Naive thymus-derived CD4-positive, alpha-beta T cell (primary cell): Measurements from ENCODE around the gene FBN1. TPM values are rescaled to one million over a fixed set of nuclear protein-coding genes. Genes with fewer than 3 reads are reported as not detected.
A peak's percentile ranks its signal among the peaks of the same experiment; 100 is the strongest.

Source experiments
- ATAC-seq: fragments of 150-1000 bp; cut with Tn5 transposase; 2 replicates; pipeline ENCODE4 v1.10.0; 2021; ENCODE audit warnings: mild to moderate bottlenecking, moderate library complexity
- CTCF ChIA-PET: fragments of 350-600 bp; sonication (Branson Sonifier 250); formaldehyde crosslinking; loops from one replicate; lab custom pipeline; 2021; ENCODE audit warnings: antibody characterized with exemption; lab: Charles Lee
- POLR2A ChIA-PET: fragments of 350-600 bp; sonication (Branson Sonifier 250); formaldehyde crosslinking; loops from one replicate; lab custom pipeline; 2021; ENCODE audit warnings: antibody characterized with exemption, inconsistent platforms; lab: Charles Lee
- DNase-seq, 9 donors: peaks; one replicate each; pipeline versions ENCODE4 v3.0.0 to v3.0.0-alpha.2; 2020 to 2022; ENCODE audit warnings: mixed read lengths in 1 of 9
- H3K27ac ChIP-seq: one replicate; pipeline ENCODE4 v1.7.0; 2013; ENCODE audit warnings: mild to moderate bottlenecking, low read depth, low read length, moderate library complexity
- H3K27me3 ChIP-seq, 2 donors: one replicate each; pipeline ENCODE4 v1.7.0; 2013; ENCODE audit warnings: low read length in 2 of 2, mild to moderate bottlenecking in 2 of 2, moderate library complexity in 2 of 2; ENCODE audit not compliant: control insufficient read depth in 2 of 2, insufficient read depth in 2 of 2
- H3K36me3 ChIP-seq, 3 experiments: 1 replicate in 2 of 3; 2 replicates in 1 of 3; pipeline ENCODE4 v1.7.0; 2013; ENCODE audit warnings: low read length in 3 of 3, mild to moderate bottlenecking in 3 of 3, moderate library complexity in 1 of 3; ENCODE audit not compliant: insufficient read depth in 3 of 3, control insufficient read depth in 2 of 3
- H3K4me1 ChIP-seq, 2 donors: one replicate each; pipeline ENCODE4 v1.7.0; 2013; ENCODE audit warnings: low read length in 2 of 2, mild to moderate bottlenecking in 2 of 2, moderate library complexity in 1 of 2; ENCODE audit not compliant: control insufficient read depth in 2 of 2, insufficient read depth in 2 of 2
- H3K4me3 ChIP-seq: 2 replicates; pipeline ENCODE4 v1.7.0; 2013; ENCODE audit warnings: mild to moderate bottlenecking, low read length
- H3K9me3 ChIP-seq, 3 experiments: 1 replicate in 2 of 3; 2 replicates in 1 of 3; pipeline ENCODE4 v1.7.0; 2013; ENCODE audit warnings: low read length in 3 of 3; ENCODE audit not compliant: control insufficient read depth in 2 of 3
- H3K27ac Mint-ChIP-seq, 9 donors: one replicate each; pipeline ENCODE4 v1.8.0; 2020 to 2022; ENCODE audit warnings: mixed read lengths in 9 of 9, mild to moderate bottlenecking in 8 of 9, moderate library complexity in 5 of 9, inconsistent platforms in 2 of 9
- H3K27me3 Mint-ChIP-seq, 5 donors: one replicate each; pipeline ENCODE4 v1.8.0; 2021 to 2022; ENCODE audit warnings: mixed read lengths in 5 of 5, mild to moderate bottlenecking in 1 of 5
- H3K36me3 Mint-ChIP-seq, 5 donors: one replicate each; pipeline ENCODE4 v1.8.0; 2020 to 2022; ENCODE audit warnings: mixed read lengths in 5 of 5, mild to moderate bottlenecking in 3 of 5, inconsistent platforms in 1 of 5
- H3K4me1 Mint-ChIP-seq, 7 donors: one replicate each; pipeline ENCODE4 v1.8.0; 2020 to 2022; ENCODE audit warnings: mixed read lengths in 7 of 7, mild to moderate bottlenecking in 3 of 7, inconsistent platforms in 1 of 7
- H3K4me3 Mint-ChIP-seq, 10 donors: one replicate each; pipeline ENCODE4 v1.8.0; 2020 to 2022; ENCODE audit warnings: mild to moderate bottlenecking in 10 of 10, mixed read lengths in 10 of 10, moderate library complexity in 6 of 10, inconsistent platforms in 2 of 10
- H3K9me3 Mint-ChIP-seq, 11 donors: one replicate each; pipeline ENCODE4 v1.8.0; 2020 to 2022; ENCODE audit warnings: mixed read lengths in 11 of 11, mild to moderate bottlenecking in 4 of 11, inconsistent platforms in 1 of 11, moderate library complexity in 1 of 11
- intact Hi-C, 2 donors: fragments of 100-400 bp; cut with micrococcal nuclease; formaldehyde crosslinking; loops; one replicate each; pipeline ENCODE4 v1.15.1; 2023
- polyA plus RNA-seq, 2 donors: library from polyadenylated mRNA; unstranded; fragments of 300-500 nt; fragmentation: Illumina TruSeq; gene quantifications; one replicate each; pipeline ENCODE4 v1.2.3, GENCODE V29; 2021
- total RNA-seq, 6 experiments: library from RNA in 5 of 6; stranded (reverse) in 5 of 6; gene quantifications; 1 replicate in 5 of 6; 2 replicates in 1 of 6; pipeline ENCODE4 v1.2.3 and lab custom pipeline; 2021 to 2026

Gene FBN1
- total and polyA plus RNA-seq, 7 experiments from 2014 or later, result 0.03 to 1.3 (median 0.61) TPM; not detected in 1

DNA sequence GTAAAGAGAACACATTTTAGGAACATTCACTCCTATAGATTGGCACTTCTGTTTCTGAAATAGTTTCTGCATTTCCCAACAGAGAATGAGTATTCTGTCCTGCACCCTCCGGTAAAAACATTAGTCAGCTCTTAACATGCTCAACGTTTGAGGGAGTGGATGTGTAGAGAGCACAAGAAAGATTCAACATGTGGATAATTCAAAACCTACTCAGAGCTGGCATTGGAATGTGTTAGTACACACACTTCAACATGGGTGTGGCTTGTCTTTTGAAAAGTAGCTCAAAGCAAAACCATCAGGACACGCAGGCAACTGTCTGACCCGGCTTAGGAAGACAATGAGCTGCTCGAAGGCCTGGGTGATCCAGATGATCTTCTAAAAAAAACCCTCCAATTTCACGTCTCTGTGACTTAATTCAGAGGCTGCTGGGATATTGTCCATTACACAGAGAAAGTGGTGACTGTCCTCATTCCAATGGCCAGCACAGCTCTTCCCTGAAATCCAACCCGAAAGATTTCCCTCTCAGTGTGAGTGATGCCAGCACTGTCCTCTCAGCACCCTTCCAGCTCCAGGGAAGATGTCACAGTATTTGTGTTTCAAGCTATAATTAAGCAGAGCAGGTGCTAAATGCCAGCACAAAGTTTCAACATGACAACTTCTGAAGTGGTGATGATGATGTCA, 18.1 kb downstream of the FBN1 start:
- Mint-ChIP-seq H3K9me3 (peaks cover 0 to 2% (median 0%) of the 10 kb centered on the region in 11 donors), H3K4me3 (no peak overlapping the region), H3K27me3 (peaks cover 0 to 16% (median 4%) of the 10 kb centered on the region in 5 donors), H3K27ac (no peak overlapping the region), H3K36me3 (no peaks in the 10 kb centered on the region), H3K4me1 (no peaks in the 10 kb centered on the region)
- Histone ChIP-seq H3K27me3 (no peaks in the 10 kb centered on the region), H3K4me1 (no peaks in the 10 kb centered on the region), H3K4me3 (no peak overlapping the region), H3K36me3 (no peaks in the 10 kb centered on the region), H3K27ac (no peak overlapping the region), H3K9me3 (no peaks in the 10 kb centered on the region)
- ChIA-PET POLR2A (no interaction called here), CTCF (no interaction called here)
- intact Hi-C loops, result no loop called here
- no peak for ATAC-seq
- DNase-seq, result no peak

DNA sequence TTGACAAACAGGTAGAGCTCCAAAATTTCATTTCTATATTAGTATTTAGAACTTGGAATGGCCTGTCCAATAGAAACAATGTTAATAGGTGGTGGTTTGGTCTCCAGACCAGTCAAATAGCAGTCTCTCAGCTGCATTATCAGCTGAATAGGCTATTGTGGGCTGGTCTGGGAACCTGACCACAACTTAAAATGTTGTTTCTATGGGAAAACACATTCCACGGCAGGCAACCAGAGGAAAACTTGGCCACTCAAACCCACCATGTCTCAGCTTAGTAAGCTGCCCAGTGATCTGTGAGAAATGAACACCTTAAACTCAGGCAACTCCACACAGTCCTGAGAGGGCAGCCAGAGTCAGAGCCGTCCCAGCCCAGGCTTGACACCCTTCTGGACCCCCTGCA, 20.4 kb downstream of the FBN1 start:
- no peak overlapping the region for H3K27ac ChIP-seq
- no peak overlapping the region for H3K4me3 ChIP-seq
- DNase-seq, result no peak
- H3K36me3 Mint-ChIP-seq, result no peaks in the 10 kb centered on the region
- peaks cover 0 to 2% (median 0%) of the 10 kb centered on the region in 11 donors for H3K9me3 Mint-ChIP-seq
- CTCF ChIA-PET, result no interaction called here
- no peaks in the 10 kb centered on the region for H3K36me3 ChIP-seq
- no peak overlapping the region for H3K4me3 Mint-ChIP-seq
- H3K4me1 ChIP-seq, result no peaks in the 10 kb centered on the region
- POLR2A ChIA-PET, result no interaction called here
- no peaks in the 10 kb centered on the region for H3K4me1 Mint-ChIP-seq
- no peak overlapping the region for H3K27ac Mint-ChIP-seq
- H3K27me3 Mint-ChIP-seq, result peaks cover 0 to 16% (median 4%) of the 10 kb centered on the region in 5 donors
- H3K27me3 ChIP-seq, result no peaks in the 10 kb centered on the region
- no peaks in the 10 kb centered on the region for H3K9me3 ChIP-seq
- ATAC-seq, result no peak
- intact Hi-C loops, result no loop called here

DNA sequence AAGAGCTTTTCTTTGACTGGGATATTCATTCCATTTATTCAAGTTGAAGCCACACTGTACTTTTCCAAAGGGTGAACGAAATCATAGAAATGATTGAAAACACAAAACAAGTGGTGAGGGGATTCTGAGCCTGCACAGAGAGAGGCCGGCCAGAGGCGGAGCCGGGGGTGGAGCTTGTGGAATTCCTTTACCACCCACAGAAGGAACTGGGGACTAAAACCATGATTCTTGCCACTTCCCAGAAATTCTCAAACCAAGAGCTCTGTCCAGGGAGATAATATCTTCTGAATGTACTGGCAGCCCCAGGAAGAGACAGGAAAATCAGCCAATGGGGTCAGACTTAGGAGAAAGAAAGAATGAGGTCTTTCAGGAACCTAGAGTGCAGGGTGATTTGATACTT, 20.8 kb downstream of the FBN1 start:
- Histone ChIP-seq H3K4me1 (no peaks in the 10 kb centered on the region), H3K9me3 (no peaks in the 10 kb centered on the region), H3K27ac (no peak overlapping the region), H3K4me3 (no peak overlapping the region), H3K27me3 (no peaks in the 10 kb centered on the region), H3K36me3 (no peaks in the 10 kb centered on the region)
- no peaks in the 10 kb centered on the region for H3K4me1 Mint-ChIP-seq
- H3K27me3 Mint-ChIP-seq, result peaks cover 0 to 21% (median 7%) of the 10 kb centered on the region in 5 donors
- ATAC-seq, result no peak
- no peaks in the 10 kb centered on the region for H3K36me3 Mint-ChIP-seq
- H3K27ac Mint-ChIP-seq, result no peak overlapping the region
- peaks cover 0 to 2% (median 0%) of the 10 kb centered on the region in 11 donors for H3K9me3 Mint-ChIP-seq
- DNase-seq, result no peak
- CTCF ChIA-PET, result no interaction called here
- H3K4me3 Mint-ChIP-seq, result no peak overlapping the region
- intact Hi-C loops, result no loop called here
- POLR2A ChIA-PET, result no interaction called here

DNA sequence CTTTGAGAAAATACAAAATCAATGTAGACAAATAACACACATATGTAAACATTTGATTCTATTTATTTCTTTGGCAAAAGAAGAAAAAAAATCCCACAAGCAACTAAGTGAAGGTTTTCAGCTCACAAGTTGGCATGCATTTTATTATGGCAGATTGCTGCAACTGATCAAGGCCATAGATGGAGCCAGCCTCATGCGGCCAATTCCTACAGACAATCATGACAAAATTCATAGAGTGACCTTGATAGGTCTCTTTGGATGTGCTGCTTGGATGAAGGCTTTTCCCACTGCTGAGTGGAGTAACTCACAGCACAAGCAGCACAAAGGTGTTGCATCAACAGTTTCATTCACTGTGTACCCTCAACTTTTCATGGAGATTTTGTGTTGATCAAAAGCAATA, 22.1 kb downstream of the FBN1 start:
- no peaks in the 10 kb centered on the region for H3K36me3 Mint-ChIP-seq

DNA sequence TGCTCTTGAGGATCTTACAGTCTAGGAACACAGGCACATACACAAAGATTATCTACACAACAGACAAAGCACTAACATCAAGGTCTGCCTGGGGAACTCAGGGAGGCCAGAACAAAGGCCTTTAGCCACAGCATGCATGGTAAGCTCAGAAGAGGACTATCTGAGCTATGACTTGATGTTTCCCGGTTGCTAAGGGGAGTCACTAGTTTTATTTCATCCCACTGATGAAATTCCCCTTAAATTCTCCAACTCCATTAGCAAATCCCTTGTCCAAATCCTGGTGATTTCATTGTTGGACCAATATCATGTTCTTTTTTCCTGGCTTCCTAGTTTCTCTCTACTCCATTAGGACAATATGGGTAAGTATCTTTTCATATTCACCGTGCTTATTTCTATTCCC, 23.3 kb downstream of the FBN1 start:
- ChIA-PET POLR2A (no interaction called here), CTCF (no interaction called here)
- no peak overlapping the region for H3K4me3 ChIP-seq
- no peaks in the 10 kb centered on the region for H3K36me3 ChIP-seq
- H3K27me3 Mint-ChIP-seq, result peaks cover 0 to 21% (median 9%) of the 10 kb centered on the region in 5 donors
- DNase-seq (no peak), ATAC-seq (no peak)
- H3K9me3 ChIP-seq, result no peaks in the 10 kb centered on the region
- H3K9me3 Mint-ChIP-seq, result peaks cover 0 to 3% (median 0%) of the 10 kb centered on the region in 11 donors
- H3K36me3 Mint-ChIP-seq, result no peaks in the 10 kb centered on the region
- no peak overlapping the region for H3K27ac Mint-ChIP-seq
- no peak overlapping the region for H3K27ac ChIP-seq
- intact Hi-C loops, result no loop called here
- H3K27me3 ChIP-seq, result no peaks in the 10 kb centered on the region
- H3K4me1 ChIP-seq, result no peaks in the 10 kb centered on the region
- no peak overlapping the region for H3K4me3 Mint-ChIP-seq
- H3K4me1 Mint-ChIP-seq, result no peaks in the 10 kb centered on the region

More for the DNA sequence above, 22.1 kb downstream of the FBN1 start:
- Mint-ChIP-seq H3K27ac (no peak overlapping the region), H3K9me3 (peaks cover 0 to 3% (median 0%) of the 10 kb centered on the region in 11 donors), H3K27me3 (peaks cover 0 to 27% (median 10%) of the 10 kb centered on the region in 5 donors), H3K4me3 (no peak overlapping the region), H3K4me1 (no peaks in the 10 kb centered on the region)
- H3K27me3 ChIP-seq, result no peaks in the 10 kb centered on the region
- H3K4me1 ChIP-seq, result no peaks in the 10 kb centered on the region
- ChIA-PET CTCF (no interaction called here), POLR2A (no interaction called here)
- H3K4me3 ChIP-seq, result no peak overlapping the region
- ATAC-seq (no peak), DNase-seq (no peak)
- intact Hi-C loops, result no loop called here
- no peaks in the 10 kb centered on the region for H3K9me3 ChIP-seq
- no peaks in the 10 kb centered on the region for H3K36me3 ChIP-seq
- no peak overlapping the region for H3K27ac ChIP-seq

DNA sequence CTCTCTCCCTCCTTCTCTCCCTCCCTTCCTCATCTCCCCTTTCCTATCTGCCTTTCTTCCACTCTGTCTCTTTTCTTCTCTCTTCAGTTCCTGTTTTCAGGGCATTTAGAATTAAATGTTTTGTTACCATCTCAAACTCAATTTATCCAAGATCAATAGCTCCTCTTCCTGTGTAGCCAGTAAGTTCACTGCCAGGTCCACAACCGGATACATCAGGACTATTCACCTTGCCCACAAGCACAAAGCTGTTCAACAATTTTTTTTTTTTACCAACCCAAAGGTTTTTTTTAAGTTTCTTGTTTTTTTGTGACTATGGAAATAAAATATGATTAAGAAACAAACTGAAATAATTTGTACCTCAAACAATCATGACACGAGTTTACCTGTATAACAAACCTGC, 26.1 kb downstream of the FBN1 start:
- no peaks in the 10 kb centered on the region for H3K4me1 Mint-ChIP-seq
- intact Hi-C loops, result no loop called here
- DNase-seq (no peak), ATAC-seq (no peak)
- no peak overlapping the region for H3K27ac ChIP-seq
- H3K36me3 ChIP-seq, result no peaks in the 10 kb centered on the region
- H3K9me3 ChIP-seq, result no peaks in the 10 kb centered on the region
- peaks cover 0 to 16% (median 11%) of the 10 kb centered on the region in 5 donors for H3K27me3 Mint-ChIP-seq
- no peaks in the 10 kb centered on the region for H3K27me3 ChIP-seq
- H3K9me3 Mint-ChIP-seq, result peaks cover 0 to 3% (median 0%) of the 10 kb centered on the region in 11 donors
- no peak overlapping the region for H3K4me3 ChIP-seq
- no peak overlapping the region for H3K27ac Mint-ChIP-seq
- no peaks in the 10 kb centered on the region for H3K4me1 ChIP-seq
- ChIA-PET POLR2A (no interaction called here), CTCF (no interaction called here)
- H3K4me3 Mint-ChIP-seq, result no peak overlapping the region
- H3K36me3 Mint-ChIP-seq, result no peaks in the 10 kb centered on the region

DNA sequence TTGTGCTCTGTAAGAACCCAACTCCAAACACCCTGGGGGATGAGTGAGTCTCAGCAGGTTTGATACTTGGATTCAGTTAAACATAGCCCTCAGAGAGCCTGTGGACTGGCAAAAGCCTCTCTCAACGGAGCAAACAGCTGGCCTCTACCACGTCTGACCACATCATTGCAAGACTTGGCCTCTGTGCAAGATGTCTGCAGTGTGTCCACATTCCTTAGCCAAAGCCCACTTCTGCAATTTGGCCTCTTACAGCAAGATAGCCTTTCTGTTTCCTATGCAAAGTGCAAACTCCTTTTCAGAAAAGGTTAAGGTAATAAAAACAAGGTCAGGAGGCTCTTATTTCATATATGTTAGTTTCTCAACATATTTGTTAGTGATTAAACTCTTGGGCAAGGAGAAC, 27.9 kb downstream of the FBN1 start:
- DNase-seq (no peak), ATAC-seq (peak; percentile 45)
- no peaks in the 10 kb centered on the region for H3K36me3 ChIP-seq
- H3K4me1 ChIP-seq, result no peaks in the 10 kb centered on the region
- Mint-ChIP-seq H3K36me3 (no peaks in the 10 kb centered on the region), H3K4me3 (no peak overlapping the region), H3K27ac (no peak overlapping the region), H3K9me3 (peaks cover 0 to 3% (median 0%) of the 10 kb centered on the region in 11 donors), H3K27me3 (peaks cover 0 to 16% (median 11%) of the 10 kb centered on the region in 5 donors), H3K4me1 (no peaks in the 10 kb centered on the region)
- no peaks in the 10 kb centered on the region for H3K9me3 ChIP-seq
- H3K4me3 ChIP-seq, result no peak overlapping the region
- ChIA-PET POLR2A (no interaction called here), CTCF (no interaction called here)
- H3K27me3 ChIP-seq, result no peaks in the 10 kb centered on the region
- H3K27ac ChIP-seq, result no peak overlapping the region
- intact Hi-C loops, result no loop called here
